GM21825 (cell line): ENCODE results near the gene HS3ST4.
"Not testable (repeated sequence)": the region's sequence is repeated elsewhere in the genome, so short reads cannot be mapped to it uniquely, and the experiment has no call there.

Source experiments
- ATAC-seq: cut with Tn5 transposase; IDR thresholded peaks from one replicate; pipeline ENCODE4 v1.9.1; 2021; ENCODE audit warnings: mild to moderate bottlenecking, moderate library complexity; ENCODE audit not compliant: unreplicated experiment

The HS3ST4 gene

GRCh38 chr16:25966172-25967097 is 274.7 kb downstream of the HS3ST4 start:
- no peak for ATAC-seq

GRCh38 chr16:25977121-25977520 is 285.4 kb downstream of the HS3ST4 start:
- no peak for ATAC-seq

- no peak for ATAC-seq
Observed at GRCh38 chr16:25978218-25978617, 286.5 kb downstream of the HS3ST4 start.

GRCh38 chr16:25988084-25988483 is 296.3 kb downstream of the HS3ST4 start:
- no peak for ATAC-seq

GRCh38 chr16:25988882-25989281 is 297.1 kb downstream of the HS3ST4 start:
- ATAC-seq = no peak

- ATAC-seq = no peak
Observed at GRCh38 chr16:25996052-25996451, 304.3 kb downstream of the HS3ST4 start.

GRCh38 chr16:26005336-26005735 is 313.6 kb downstream of the HS3ST4 start:
- no peak for ATAC-seq

GRCh38 chr16:26012376-26012775 is 320.6 kb downstream of the HS3ST4 start:
- ATAC-seq = no peak

GRCh38 chr16:26015776-26016175 is 324.0 kb downstream of the HS3ST4 start:
- no peak for ATAC-seq

- no peak for ATAC-seq
Observed at GRCh38 chr16:26016989-26017388, 325.2 kb downstream of the HS3ST4 start.

- ATAC-seq = no peak
Observed at GRCh38 chr16:26019381-26020242, 327.9 kb downstream of the HS3ST4 start.

GRCh38 chr16:26026709-26027450 is 335.1 kb downstream of the HS3ST4 start:
- no peak for ATAC-seq

- no peak for ATAC-seq
Observed at GRCh38 chr16:26031286-26031685, 339.5 kb downstream of the HS3ST4 start.

- ATAC-seq = not testable (repeated sequence)
Observed at GRCh38 chr16:26032661-26033060, 340.9 kb downstream of the HS3ST4 start.

- ATAC-seq = no peak
Observed at GRCh38 chr16:26041952-26042668, 350.4 kb downstream of the HS3ST4 start.

- ATAC-seq = no peak
Observed at GRCh38 chr16:26050472-26050871, 358.7 kb downstream of the HS3ST4 start.

GRCh38 chr16:26051063-26051462 is 359.3 kb downstream of the HS3ST4 start:
- no peak for ATAC-seq

- ATAC-seq = no peak
Observed at GRCh38 chr16:26053889-26054288, 362.1 kb downstream of the HS3ST4 start.

GRCh38 chr16:26058326-26058725 is 366.6 kb downstream of the HS3ST4 start:
- no peak for ATAC-seq
